HFFc6 (cell line): Measurements from ENCODE around the gene ELP4. TPM values are rescaled to one million over a fixed set of nuclear protein-coding genes. Genes with fewer than 3 reads are reported as not detected.

Experiments
- DNase-seq: peaks from one replicate; pipeline ENCODE4 v3.0.0-alpha.2; 2018
- H3K27ac Mint-ChIP-seq: 2 replicates; pipeline ENCODE4 v1.8.0; 2020; ENCODE audit warnings: mild to moderate bottlenecking, mixed read lengths
- H3K27me3 Mint-ChIP-seq: 2 replicates; pipeline ENCODE4 v1.8.0; 2021; ENCODE audit warnings: mild to moderate bottlenecking, moderate library complexity, mixed read lengths; ENCODE audit not compliant: insufficient read depth
- H3K36me3 Mint-ChIP-seq: 2 replicates; pipeline ENCODE4 v1.8.0; 2021; ENCODE audit warnings: low read depth, mixed read lengths
- H3K4me1 Mint-ChIP-seq: 2 replicates; pipeline ENCODE4 v1.8.0; 2020; ENCODE audit warnings: low read depth, mixed read lengths
- H3K4me3 Mint-ChIP-seq: 2 replicates; pipeline ENCODE4 v1.8.0; 2020; ENCODE audit warnings: mild to moderate bottlenecking, moderate library complexity, mixed read lengths
- H3K9me3 Mint-ChIP-seq: 2 replicates; pipeline ENCODE4 v1.8.0; 2020; ENCODE audit warnings: mild to moderate bottlenecking, mixed read lengths
- total RNA-seq, 6 experiments: library from RNA; stranded (reverse); fragmentation: NEBNext Ultra II Directional; extraction: Animal tissue kit (Norgen Biotek cat#: 25700); gene quantifications; 2 replicates in 1 of 6; 3 replicates in 5 of 6; pipeline ENCODE4 v1.2.3, GENCODE V29; 2021
- TF ChIP-seq, protein P1 (sequence below): fragments of 200-600 bp; sonication (generic); IDR thresholded peaks from 2 replicates; pipeline ENCODE4 v1.5.0; 2021; ENCODE audit warnings: antibody characterized with exemption, mild to moderate bottlenecking

ELP4 gene
- total RNA-seq, 6 experiments from 2014 or later = 11.0 to 14.3 (median 12.2) TPM

DNA sequence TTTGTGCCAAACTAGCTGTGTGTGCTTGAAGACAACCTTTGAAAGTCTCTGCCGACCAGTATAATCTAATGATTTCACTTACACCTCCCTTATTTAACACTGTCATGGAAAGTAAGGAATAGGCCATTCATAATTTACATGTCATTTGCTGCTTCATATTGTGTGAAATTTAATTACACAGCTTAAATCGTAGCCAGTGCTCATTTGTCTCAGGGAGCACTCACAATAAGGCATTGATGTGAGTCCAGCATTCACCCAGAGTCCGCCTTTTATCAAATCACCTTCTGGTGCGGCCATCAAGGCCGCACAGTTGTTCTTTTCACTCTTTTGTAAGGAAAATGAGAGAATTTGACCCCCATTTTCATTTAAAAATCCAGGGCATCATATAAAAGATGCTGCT, 254.7 kb downstream of the ELP4 start:
- no peak for DNase-seq
- H3K36me3 Mint-ChIP-seq = no peaks in the 10 kb centered on the region
- no peaks in the 10 kb centered on the region for H3K27me3 Mint-ChIP-seq
- no peaks in the 10 kb centered on the region for H3K4me1 Mint-ChIP-seq
- no peak overlapping the region for H3K4me3 Mint-ChIP-seq
- no peaks in the 10 kb centered on the region for H3K9me3 Mint-ChIP-seq
- H3K27ac Mint-ChIP-seq = no peak overlapping the region
- TF ChIP-seq, protein P1, sequence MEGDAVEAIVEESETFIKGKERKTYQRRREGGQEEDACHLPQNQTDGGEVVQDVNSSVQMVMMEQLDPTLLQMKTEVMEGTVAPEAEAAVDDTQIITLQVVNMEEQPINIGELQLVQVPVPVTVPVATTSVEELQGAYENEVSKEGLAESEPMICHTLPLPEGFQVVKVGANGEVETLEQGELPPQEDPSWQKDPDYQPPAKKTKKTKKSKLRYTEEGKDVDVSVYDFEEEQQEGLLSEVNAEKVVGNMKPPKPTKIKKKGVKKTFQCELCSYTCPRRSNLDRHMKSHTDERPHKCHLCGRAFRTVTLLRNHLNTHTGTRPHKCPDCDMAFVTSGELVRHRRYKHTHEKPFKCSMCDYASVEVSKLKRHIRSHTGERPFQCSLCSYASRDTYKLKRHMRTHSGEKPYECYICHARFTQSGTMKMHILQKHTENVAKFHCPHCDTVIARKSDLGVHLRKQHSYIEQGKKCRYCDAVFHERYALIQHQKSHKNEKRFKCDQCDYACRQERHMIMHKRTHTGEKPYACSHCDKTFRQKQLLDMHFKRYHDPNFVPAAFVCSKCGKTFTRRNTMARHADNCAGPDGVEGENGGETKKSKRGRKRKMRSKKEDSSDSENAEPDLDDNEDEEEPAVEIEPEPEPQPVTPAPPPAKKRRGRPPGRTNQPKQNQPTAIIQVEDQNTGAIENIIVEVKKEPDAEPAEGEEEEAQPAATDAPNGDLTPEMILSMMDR = no peak

DNA sequence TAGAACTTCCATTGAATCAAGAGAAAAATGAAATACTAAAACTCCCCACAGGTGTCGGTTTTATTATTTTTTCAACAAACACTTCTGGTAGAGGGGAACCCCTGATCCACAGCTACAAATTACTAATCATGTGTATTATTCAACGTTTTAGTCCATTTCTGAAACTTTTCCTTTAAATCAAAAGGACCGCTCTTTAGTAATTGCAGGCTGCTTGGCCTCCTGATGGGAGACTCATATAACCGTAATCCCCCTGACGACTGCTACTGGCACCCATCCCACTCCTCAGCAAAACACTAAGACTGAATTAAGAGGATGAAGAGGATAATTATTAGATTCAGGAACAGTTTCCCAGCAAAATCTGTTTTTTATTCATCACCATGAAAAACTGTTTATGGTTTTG, 255.2 kb downstream of the ELP4 start:
- H3K9me3 Mint-ChIP-seq = no peaks in the 10 kb centered on the region
- no peak for DNase-seq
- TF ChIP-seq, protein P1 = no peak
- no peak overlapping the region for H3K4me3 Mint-ChIP-seq
- no peak overlapping the region for H3K27ac Mint-ChIP-seq
- H3K27me3 Mint-ChIP-seq = no peaks in the 10 kb centered on the region
- no peaks in the 10 kb centered on the region for H3K36me3 Mint-ChIP-seq
- H3K4me1 Mint-ChIP-seq = no peaks in the 10 kb centered on the region

DNA sequence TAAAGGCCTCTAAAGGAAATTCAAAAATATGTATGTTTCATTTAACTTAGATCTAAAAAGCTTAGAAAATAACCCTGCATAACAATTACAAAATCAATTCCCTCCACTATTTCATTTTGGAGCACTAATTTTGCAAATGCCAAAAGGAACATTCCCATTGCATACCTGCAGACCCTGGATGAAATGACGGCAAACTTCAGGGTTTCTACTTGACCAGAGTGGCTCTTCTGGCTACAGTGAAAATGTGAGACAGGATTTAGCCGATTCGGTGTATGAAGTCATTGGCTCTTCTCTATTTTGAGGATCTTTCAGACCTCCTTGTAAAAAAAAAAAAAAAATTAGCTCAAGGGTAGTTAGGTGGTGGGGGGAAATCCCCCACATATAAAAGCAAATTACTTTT, 257.5 kb downstream of the ELP4 start:
- no peaks in the 10 kb centered on the region for H3K36me3 Mint-ChIP-seq
- H3K4me3 Mint-ChIP-seq = no peak overlapping the region
- H3K4me1 Mint-ChIP-seq = no peaks in the 10 kb centered on the region
- no peak for DNase-seq
- H3K9me3 Mint-ChIP-seq = no peaks in the 10 kb centered on the region
- TF ChIP-seq, protein P1 = no peak
- no peaks in the 10 kb centered on the region for H3K27me3 Mint-ChIP-seq
- H3K27ac Mint-ChIP-seq = no peak overlapping the region

DNA sequence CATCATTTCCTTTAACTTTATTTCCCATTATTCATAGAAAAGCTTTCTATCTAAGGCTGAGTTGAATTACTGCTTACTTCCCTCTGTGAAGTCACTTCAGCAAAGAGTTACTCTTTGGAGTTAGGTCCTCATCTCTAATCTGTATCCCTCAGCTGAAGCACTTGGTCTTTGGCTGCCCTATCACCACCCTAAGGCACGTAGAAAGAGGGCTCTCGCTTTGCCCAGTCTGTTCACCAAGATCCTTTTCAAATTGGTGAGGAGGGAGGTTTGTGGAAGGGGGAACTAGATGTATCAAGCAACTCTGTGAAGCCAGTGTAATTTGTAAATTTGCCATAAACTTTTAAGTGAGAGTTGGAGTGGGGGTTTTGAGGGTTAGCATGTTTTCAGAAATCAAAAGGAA, 258.1 kb downstream of the ELP4 start:
- H3K27me3 Mint-ChIP-seq = no peaks in the 10 kb centered on the region
- DNase-seq = no peak
- TF ChIP-seq, protein P1 = no peak
- H3K27ac Mint-ChIP-seq = no peak overlapping the region
- no peaks in the 10 kb centered on the region for H3K9me3 Mint-ChIP-seq
- H3K4me3 Mint-ChIP-seq = no peak overlapping the region
- no peaks in the 10 kb centered on the region for H3K36me3 Mint-ChIP-seq
- H3K4me1 Mint-ChIP-seq = no peaks in the 10 kb centered on the region

DNA sequence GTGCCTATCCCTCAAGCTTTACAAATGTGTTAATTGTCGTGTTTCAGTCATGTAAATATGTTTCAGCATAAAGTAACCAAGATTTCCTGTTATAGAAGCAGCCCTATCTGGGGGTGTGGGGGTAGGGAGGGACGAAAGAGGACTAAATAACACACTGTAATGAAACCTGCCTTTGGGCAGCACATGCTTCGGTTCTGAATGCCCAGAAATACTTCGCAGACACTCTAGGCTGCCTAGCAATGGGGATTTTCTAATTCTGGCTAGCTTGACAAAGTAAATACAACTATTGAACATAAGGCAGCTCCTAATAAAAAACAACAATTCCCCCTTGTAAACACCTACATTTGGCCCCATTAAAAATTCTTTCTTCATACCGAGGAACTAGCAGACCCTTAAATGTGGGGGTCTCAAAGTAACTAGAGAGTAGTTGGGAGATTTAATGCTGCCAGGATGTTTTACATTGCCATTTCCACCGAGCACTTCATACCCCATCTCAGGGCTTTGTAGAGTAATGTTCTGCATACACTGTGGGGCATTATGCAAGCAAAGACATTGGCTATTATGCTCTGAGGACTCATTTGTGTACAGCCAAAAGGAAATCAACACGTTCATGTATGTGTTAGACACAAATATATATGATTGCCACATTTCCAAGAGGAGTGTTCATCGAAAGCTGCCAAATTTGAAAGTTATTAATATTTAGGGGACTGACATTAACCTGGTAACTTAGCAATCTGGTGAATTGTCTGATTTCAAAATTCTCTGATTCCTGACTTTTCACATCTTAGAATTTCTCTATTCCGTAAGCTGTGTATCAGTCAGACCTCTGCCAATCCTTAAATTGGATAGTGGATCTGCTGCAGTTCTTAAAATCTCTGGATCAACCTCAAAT, 259.4 kb downstream of the ELP4 start:
- Mint-ChIP-seq H3K36me3 (no peaks in the 10 kb centered on the region), H3K4me3 (no peak overlapping the region), H3K9me3 (no peaks in the 10 kb centered on the region), H3K27me3 (no peaks in the 10 kb centered on the region), H3K4me1 (no peaks in the 10 kb centered on the region), H3K27ac (no peak overlapping the region)
- TF ChIP-seq, protein P1 = no peak
- no peak for DNase-seq
